ENCODE measurements around the gene CRYBB2. TPM values are rescaled to one million over a fixed set of nuclear protein-coding genes. Genes with fewer than 3 reads are reported as not detected.

Gene CRYBB2
- total RNA-seq, 1 experiment from 2014 or later, result not detected

- DNase-seq (ENCODE audit: low read depth, low spot score) (no peak), ATAC-seq (no peak)
- H3K4me3 ChIP-seq (replicated peaks in 1 of 2; ENCODE audit: low read depth in 1 of 2, low read length in 2 of 2), result no peak overlapping the region
- H3K79me2 ChIP-seq (ENCODE audit: insufficient read depth, low read length), result no peaks in the 10 kb centered on the region
- no peaks in the 10 kb centered on the region; the same call in 1 of the 2 replicates for H4K20me1 ChIP-seq (ENCODE audit: insufficient read depth)
- TF ChIP-seq SIN3A (IDR thresholded peaks at IDR 0.05; ENCODE audit: low read depth) (no peak), POLR2A (IDR thresholded peaks at IDR 0.05; ENCODE audit: borderline replicate concordance, extremely low read depth, insufficient read depth, insufficient read length) (no peak), RAD21 (IDR thresholded peaks at IDR 0.05; ENCODE audit: low read depth) (no peak), ZFX (IDR thresholded peaks at IDR 0.05) (no peak), SP1 (IDR thresholded peaks at IDR 0.05; ENCODE audit: low read depth) (no peak), JUND (IDR thresholded peaks at IDR 0.05) (no peak), CTCF (IDR thresholded peaks at IDR 0.05 in 2 of 3, conservative IDR thresholded peaks at IDR 0.05 in 1 of 3; ENCODE audit: borderline replicate concordance in 1 of 3, insufficient read depth in 1 of 3, low read depth in 2 of 3, low read length in 2 of 3) (no peak), SRF (IDR thresholded peaks at IDR 0.05; ENCODE audit: low read depth) (no peak), CBX3 (IDR thresholded peaks at IDR 0.05; ENCODE audit: low read depth) (no peak), EZH2 (IDR thresholded peaks at IDR 0.05) (no peak)
- ChIA-PET CTCF (no interaction called here), RAD21 (ENCODE audit: low non-redundant PET in 1 of 2, low total read pairs in 2 of 2, uncharacterized antibody in 2 of 2, unreplicated experiment in 2 of 2) (no interaction called here), POLR2A (no interaction called here)
- H3K9ac ChIP-seq (ENCODE audit: low read length), result no peak overlapping the region
- intact Hi-C loops (cut with micrococcal nuclease), result no loop called here
- no peak overlapping the region for H3K4me2 ChIP-seq (ENCODE audit: low read length)
- H2AFZ ChIP-seq (ENCODE audit: low read depth, low read length, poor library complexity, severe bottlenecking), result no peak overlapping the region
- BruUV-seq (replicated peaks), result no TSS peak
- no peak overlapping the region for H3K27ac ChIP-seq (ENCODE audit: low read depth, low read length)
- peaks cover 2 to 7% of the 10 kb centered on the region in 2 experiments; a peak in 2 of 4 replicates for H3K36me3 ChIP-seq (ENCODE audit: control insufficient read depth in 1 of 2, insufficient read depth in 2 of 2, low read length in 2 of 2)
- no peaks in the 10 kb centered on the region for H3K9me2 ChIP-seq (ENCODE audit: insufficient read depth)
- no peaks in the 10 kb centered on the region for H3K9me3 ChIP-seq (ENCODE audit: control insufficient read depth in 1 of 2, insufficient read depth in 1 of 2, low read depth in 1 of 2, low read length in 2 of 2)
- H3K27me3 ChIP-seq (ENCODE audit: insufficient read depth, low read length), result no peaks in the 10 kb centered on the region
- no peaks in the 10 kb centered on the region for H3K4me1 ChIP-seq (ENCODE audit: control insufficient read depth in 1 of 2, insufficient read depth in 2 of 2, low read length in 2 of 2)
Observed at GRCh38 chr22:25182131-25183110, 37.0 kb upstream of the CRYBB2 start.
